HepG2 (cell line): ENCODE measurements around the gene RBP5. TPM values are rescaled to one million over a fixed set of nuclear protein-coding genes. Genes with fewer than 3 reads are reported as not detected.

Experiments used
- KDM5A ChIP-seq: fragments of 200-600 bp; sonication (generic); IDR thresholded peaks from 2 replicates; pipeline ENCODE4 v1.7.0; 2018; ENCODE audit warnings: antibody characterized with exemption, mild to moderate bottlenecking, low read length, borderline replicate concordance
- KLF12 ChIP-seq: sonication (generic); formaldehyde crosslinking; IDR thresholded peaks from 2 replicates; pipeline ENCODE4 v1.4.0; 2020; ENCODE audit warnings: missing genetic modification reagents, borderline replicate concordance
- NFKB2 ChIP-seq: sonication (generic); formaldehyde crosslinking; IDR thresholded peaks from 2 replicates; pipeline ENCODE4 v1.4.0; 2020; ENCODE audit warnings: missing genetic modification reagents, borderline replicate concordance
- PAF1 ChIP-seq: IDR thresholded peaks from 2 replicates; pipeline ENCODE4 v1.6.1; 2016; ENCODE audit warnings: missing genetic modification reagents, missing compliant biosample characterization
- SIN3B ChIP-seq: fragments of 150-350 bp; IDR thresholded peaks from 2 replicates; pipeline ENCODE4 v1.6.1; 2014; ENCODE audit warnings: low read length
- SP1 ChIP-seq, 2 experiments: fragments of 450-650 bp in 1 of 2; sonication (generic) in 1 of 2; formaldehyde crosslinking in 1 of 2; IDR thresholded peaks; 2 replicates each; pipeline versions ENCODE4 v1.4.0 to v1.6.1; 2016 to 2020; ENCODE audit warnings: missing genetic modification reagents in 1 of 2
- TBP ChIP-seq: sonication (generic); formaldehyde crosslinking; IDR thresholded peaks from 2 replicates; pipeline ENCODE4 v1.5.0; 2020; ENCODE audit warnings: missing genetic modification reagents
- THAP11 ChIP-seq: IDR thresholded peaks from 2 replicates; pipeline ENCODE4 v1.6.1; 2016; ENCODE audit warnings: missing biosample characterization, missing genetic modification reagents
- YEATS2 ChIP-seq: sonication (generic); formaldehyde crosslinking; IDR thresholded peaks from 2 replicates; pipeline ENCODE4 v1.4.0; 2020; ENCODE audit warnings: missing genetic modification reagents, borderline replicate concordance
- ZNF468 ChIP-seq: sonication (generic); formaldehyde crosslinking; IDR thresholded peaks from 2 replicates; pipeline ENCODE4 v1.8.0; 2022; ENCODE audit warnings: mild to moderate bottlenecking, moderate library complexity, missing genetic modification reagents
- ZNF816 ChIP-seq: sonication (generic); formaldehyde crosslinking; IDR thresholded peaks from 2 replicates; pipeline ENCODE4 v1.8.0; 2022; ENCODE audit warnings: missing genetic modification reagents, mild to moderate bottlenecking, borderline replicate concordance
- ZNF891 ChIP-seq: sonication (generic); formaldehyde crosslinking; IDR thresholded peaks from 2 replicates; pipeline ENCODE4 v1.5.0; 2020; ENCODE audit warnings: mild to moderate bottlenecking, missing genetic modification reagents
- polyA plus RNA-seq, 8 experiments: library from polyadenylated mRNA; depleted of rRNA in 3 of 8; stranded (reverse) in 7 of 8; unstranded in 1 of 8; fragments of >200 nt; fragmentation: Illumina TruSeq in 4 of 8; extraction: Trizol in 4 of 8; gene quantifications; 2 replicates each; pipeline versions ENCODE4 v1.2.1 to v1.2.3, GENCODE V29; 2011 to 2016; ENCODE audit warnings: low read depth in 4 of 8, missing spikeins in 1 of 8, mixed read lengths in 1 of 8; ENCODE audit not compliant: insufficient read depth in 1 of 8
- total RNA-seq, 5 experiments: library from RNA; depleted of rRNA; stranded (reverse); fragments of >200 nt; fragmentation: Illumina TruSeq; extraction: Trizol; gene quantifications; 2 replicates each; pipeline ENCODE4 v1.2.3, GENCODE V29; 2016; ENCODE audit warnings: low read depth in 1 of 5
- TF ChIP-seq, protein P1 (sequence below): sonication (generic); formaldehyde crosslinking; IDR thresholded peaks from 2 replicates; pipeline ENCODE4 v1.5.0; 2020; ENCODE audit warnings: mild to moderate bottlenecking, missing genetic modification reagents, borderline replicate concordance
- TF ChIP-seq, protein P2 (sequence below), 2 experiments: fragments of 450-650 bp in 1 of 2; sonication (generic) in 1 of 2; formaldehyde crosslinking; IDR thresholded peaks; 2 replicates each; pipeline versions ENCODE4 v1.5.0 to v1.8.0; 2020 to 2022; ENCODE audit warnings: mild to moderate bottlenecking in 1 of 2, missing genetic modification reagents in 1 of 2
- TF ChIP-seq, protein P3 (sequence below): sonication (generic); formaldehyde crosslinking; IDR thresholded peaks from 2 replicates; pipeline ENCODE4 v1.5.0; 2020; ENCODE audit warnings: mild to moderate bottlenecking, missing genetic modification reagents
- TF ChIP-seq, protein P4 (sequence below): sonication (generic); formaldehyde crosslinking; IDR thresholded peaks from 2 replicates; pipeline ENCODE4 v1.4.0; 2020; ENCODE audit warnings: mild to moderate bottlenecking, missing genetic modification reagents

The RBP5 gene
- total and polyA plus RNA-seq, 2 of the 13 experiments (the other 11 are each of a cell fraction or from before 2014, with no cell fraction given), result 13.8 to 19.8 TPM

DNA sequence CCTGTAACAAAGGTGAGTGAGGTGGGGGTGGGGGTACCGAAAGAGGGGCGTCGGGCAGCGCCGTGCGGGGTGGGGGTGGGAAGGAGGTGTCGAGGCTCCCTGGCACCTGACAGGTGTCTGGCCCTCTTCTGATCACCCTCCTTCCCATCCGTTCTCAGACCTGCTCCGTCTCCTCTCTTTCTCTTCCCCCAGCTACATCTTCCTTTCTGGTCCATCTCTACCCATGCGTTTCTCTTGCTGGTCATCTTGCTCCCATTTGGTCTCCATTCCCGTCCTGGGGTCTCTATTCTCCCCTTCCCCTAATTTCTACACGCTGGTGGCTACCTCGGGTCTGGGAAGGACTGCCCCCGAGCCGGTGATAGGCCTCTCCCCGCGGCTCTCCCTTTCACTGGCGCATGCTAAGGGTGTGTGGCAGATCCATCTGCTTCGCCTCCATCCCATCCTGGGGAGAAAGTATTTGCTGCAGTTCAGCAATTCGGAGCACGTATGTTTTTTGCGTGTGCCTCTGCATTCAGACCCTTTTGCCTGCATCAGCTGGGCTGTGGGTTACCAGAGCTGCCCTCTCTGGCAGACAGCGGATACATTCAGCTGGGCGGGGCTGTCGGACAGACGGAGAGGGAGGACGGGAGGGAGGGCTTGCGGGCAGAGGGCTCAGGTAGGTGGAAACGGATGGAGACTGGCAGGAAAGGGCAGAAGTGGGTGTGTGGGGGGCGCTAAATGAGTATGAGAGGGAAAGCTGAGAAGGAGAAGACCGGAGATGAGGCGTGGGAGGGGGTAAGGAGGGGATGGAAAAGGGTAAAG lies 2.2 kb upstream of the RBP5 start (continued):
- TF ChIP-seq, protein P1, sequence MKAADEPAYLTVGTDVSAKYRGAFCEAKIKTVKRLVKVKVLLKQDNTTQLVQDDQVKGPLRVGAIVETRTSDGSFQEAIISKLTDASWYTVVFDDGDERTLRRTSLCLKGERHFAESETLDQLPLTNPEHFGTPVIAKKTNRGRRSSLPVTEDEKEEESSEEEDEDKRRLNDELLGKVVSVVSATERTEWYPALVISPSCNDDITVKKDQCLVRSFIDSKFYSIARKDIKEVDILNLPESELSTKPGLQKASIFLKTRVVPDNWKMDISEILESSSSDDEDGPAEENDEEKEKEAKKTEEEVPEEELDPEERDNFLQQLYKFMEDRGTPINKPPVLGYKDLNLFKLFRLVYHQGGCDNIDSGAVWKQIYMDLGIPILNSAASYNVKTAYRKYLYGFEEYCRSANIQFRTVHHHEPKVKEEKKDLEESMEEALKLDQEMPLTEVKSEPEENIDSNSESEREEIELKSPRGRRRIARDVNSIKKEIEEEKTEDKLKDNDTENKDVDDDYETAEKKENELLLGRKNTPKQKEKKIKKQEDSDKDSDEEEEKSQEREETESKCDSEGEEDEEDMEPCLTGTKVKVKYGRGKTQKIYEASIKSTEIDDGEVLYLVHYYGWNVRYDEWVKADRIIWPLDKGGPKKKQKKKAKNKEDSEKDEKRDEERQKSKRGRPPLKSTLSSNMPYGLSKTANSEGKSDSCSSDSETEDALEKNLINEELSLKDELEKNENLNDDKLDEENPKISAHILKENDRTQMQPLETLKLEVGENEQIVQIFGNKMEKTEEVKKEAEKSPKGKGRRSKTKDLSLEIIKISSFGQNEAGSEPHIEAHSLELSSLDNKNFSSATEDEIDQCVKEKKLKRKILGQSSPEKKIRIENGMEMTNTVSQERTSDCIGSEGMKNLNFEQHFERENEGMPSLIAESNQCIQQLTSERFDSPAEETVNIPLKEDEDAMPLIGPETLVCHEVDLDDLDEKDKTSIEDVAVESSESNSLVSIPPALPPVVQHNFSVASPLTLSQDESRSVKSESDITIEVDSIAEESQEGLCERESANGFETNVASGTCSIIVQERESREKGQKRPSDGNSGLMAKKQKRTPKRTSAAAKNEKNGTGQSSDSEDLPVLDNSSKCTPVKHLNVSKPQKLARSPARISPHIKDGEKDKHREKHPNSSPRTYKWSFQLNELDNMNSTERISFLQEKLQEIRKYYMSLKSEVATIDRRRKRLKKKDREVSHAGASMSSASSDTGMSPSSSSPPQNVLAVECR (CRISPR knock-in tag), result peak; percentile 51; the same call in 1 of the 2 replicates
- TF ChIP-seq ZNF816 (no peak), SP1 (IDR thresholded peaks at IDR 0.05) (no peak), SP1 (CRISPR knock-in tag; IDR thresholded peaks at IDR 0.05) (no peak), KDM5A (no peak), SIN3B (no peak), NFKB2 (CRISPR knock-in tag) (no peak), ZNF468 (CRISPR knock-in tag) (no peak), PAF1 (CRISPR knock-in tag) (no peak), THAP11 (CRISPR knock-in tag) (no peak), TBP (no peak), KLF12 (CRISPR knock-in tag) (no peak), YEATS2 (CRISPR knock-in tag) (no peak), ZNF891 (CRISPR knock-in tag) (no peak)
- TF ChIP-seq, protein P2, sequence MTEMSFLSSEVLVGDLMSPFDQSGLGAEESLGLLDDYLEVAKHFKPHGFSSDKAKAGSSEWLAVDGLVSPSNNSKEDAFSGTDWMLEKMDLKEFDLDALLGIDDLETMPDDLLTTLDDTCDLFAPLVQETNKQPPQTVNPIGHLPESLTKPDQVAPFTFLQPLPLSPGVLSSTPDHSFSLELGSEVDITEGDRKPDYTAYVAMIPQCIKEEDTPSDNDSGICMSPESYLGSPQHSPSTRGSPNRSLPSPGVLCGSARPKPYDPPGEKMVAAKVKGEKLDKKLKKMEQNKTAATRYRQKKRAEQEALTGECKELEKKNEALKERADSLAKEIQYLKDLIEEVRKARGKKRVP (CRISPR knock-in tag; IDR thresholded peaks at IDR 0.05), result 0 out of 4 replicates have a peak, but pooled peaks of 1 of the 2 experiments have one; percentile 32
- TF ChIP-seq, protein P3, sequence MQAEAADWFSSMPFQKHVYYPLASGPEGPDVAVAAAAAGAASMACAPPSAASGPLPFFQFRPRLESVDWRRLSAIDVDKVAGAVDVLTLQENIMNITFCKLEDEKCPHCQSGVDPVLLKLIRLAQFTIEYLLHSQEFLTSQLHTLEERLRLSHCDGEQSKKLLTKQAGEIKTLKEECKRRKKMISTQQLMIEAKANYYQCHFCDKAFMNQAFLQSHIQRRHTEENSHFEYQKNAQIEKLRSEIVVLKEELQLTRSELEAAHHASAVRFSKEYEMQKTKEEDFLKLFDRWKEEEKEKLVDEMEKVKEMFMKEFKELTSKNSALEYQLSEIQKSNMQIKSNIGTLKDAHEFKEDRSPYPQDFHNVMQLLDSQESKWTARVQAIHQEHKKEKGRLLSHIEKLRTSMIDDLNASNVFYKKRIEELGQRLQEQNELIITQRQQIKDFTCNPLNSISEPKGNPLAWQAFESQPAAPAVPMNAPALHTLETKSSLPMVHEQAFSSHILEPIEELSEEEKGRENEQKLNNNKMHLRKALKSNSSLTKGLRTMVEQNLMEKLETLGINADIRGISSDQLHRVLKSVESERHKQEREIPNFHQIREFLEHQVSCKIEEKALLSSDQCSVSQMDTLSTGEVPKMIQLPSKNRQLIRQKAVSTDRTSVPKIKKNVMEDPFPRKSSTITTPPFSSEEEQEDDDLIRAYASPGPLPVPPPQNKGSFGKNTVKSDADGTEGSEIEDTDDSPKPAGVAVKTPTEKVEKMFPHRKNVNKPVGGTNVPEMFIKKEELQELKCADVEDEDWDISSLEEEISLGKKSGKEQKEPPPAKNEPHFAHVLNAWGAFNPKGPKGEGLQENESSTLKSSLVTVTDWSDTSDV, result no peak
- TF ChIP-seq, protein P4, sequence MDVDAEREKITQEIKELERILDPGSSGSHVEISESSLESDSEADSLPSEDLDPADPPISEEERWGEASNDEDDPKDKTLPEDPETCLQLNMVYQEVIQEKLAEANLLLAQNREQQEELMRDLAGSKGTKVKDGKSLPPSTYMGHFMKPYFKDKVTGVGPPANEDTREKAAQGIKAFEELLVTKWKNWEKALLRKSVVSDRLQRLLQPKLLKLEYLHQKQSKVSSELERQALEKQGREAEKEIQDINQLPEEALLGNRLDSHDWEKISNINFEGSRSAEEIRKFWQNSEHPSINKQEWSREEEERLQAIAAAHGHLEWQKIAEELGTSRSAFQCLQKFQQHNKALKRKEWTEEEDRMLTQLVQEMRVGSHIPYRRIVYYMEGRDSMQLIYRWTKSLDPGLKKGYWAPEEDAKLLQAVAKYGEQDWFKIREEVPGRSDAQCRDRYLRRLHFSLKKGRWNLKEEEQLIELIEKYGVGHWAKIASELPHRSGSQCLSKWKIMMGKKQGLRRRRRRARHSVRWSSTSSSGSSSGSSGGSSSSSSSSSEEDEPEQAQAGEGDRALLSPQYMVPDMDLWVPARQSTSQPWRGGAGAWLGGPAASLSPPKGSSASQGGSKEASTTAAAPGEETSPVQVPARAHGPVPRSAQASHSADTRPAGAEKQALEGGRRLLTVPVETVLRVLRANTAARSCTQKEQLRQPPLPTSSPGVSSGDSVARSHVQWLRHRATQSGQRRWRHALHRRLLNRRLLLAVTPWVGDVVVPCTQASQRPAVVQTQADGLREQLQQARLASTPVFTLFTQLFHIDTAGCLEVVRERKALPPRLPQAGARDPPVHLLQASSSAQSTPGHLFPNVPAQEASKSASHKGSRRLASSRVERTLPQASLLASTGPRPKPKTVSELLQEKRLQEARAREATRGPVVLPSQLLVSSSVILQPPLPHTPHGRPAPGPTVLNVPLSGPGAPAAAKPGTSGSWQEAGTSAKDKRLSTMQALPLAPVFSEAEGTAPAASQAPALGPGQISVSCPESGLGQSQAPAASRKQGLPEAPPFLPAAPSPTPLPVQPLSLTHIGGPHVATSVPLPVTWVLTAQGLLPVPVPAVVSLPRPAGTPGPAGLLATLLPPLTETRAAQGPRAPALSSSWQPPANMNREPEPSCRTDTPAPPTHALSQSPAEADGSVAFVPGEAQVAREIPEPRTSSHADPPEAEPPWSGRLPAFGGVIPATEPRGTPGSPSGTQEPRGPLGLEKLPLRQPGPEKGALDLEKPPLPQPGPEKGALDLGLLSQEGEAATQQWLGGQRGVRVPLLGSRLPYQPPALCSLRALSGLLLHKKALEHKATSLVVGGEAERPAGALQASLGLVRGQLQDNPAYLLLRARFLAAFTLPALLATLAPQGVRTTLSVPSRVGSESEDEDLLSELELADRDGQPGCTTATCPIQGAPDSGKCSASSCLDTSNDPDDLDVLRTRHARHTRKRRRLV (CRISPR knock-in tag), result no peak
